ENCODE results near the gene NPDC1.

GRCh38 chr9:137049544-137050449, 3.8 kb upstream of the NPDC1 start:
- TF ChIP-seq TAF1 (IDR thresholded peaks at IDR 0.05; ENCODE audit: borderline replicate concordance, insufficient read depth, low read length) = no peak
- TF ChIP-seq REST (IDR thresholded peaks at IDR 0.05; ENCODE audit: insufficient read depth in 1 of 2, low read depth in 2 of 2, low read length in 2 of 2) = no peak
- no peak for TF ChIP-seq POLR2AphosphoS5 (IDR thresholded peaks at IDR 0.05; ENCODE audit: low read depth, low read length)
